HepG2 (cell line): ENCODE measurements around the gene CCDC148. TPM values are rescaled to one million over a fixed set of nuclear protein-coding genes. Genes with fewer than 3 reads are reported as not detected.

Experiments used
- ATAC-seq: fragments of 200-7000 bp; cut with Tn5 transposase; 3 replicates; pipeline ENCODE4 v1.9.1; 2020; ENCODE audit warnings: mild to moderate bottlenecking, moderate library complexity
- BruUV-seq: library from RNA; stranded (reverse); fragments of 400-500 nt; replicated peaks from 2 replicates; lab custom pipeline; 2021; lab: Mats Ljungman, UMichigan
- CTCF ChIA-PET: fragments of 300-600 bp; formaldehyde crosslinking; extraction: SDS; loops from one replicate; lab custom pipeline; 2021; ENCODE audit warnings: low total read pairs, inconsistent platforms, low intra/inter-chr PET ratio; lab: Yijun Ruan, JAX
- POLR2A ChIA-PET: fragments of 350-600 bp; sonication (Branson Sonifier 250); formaldehyde crosslinking; loops from one replicate; lab custom pipeline; 2020; ENCODE audit warnings: antibody characterized with exemption, inconsistent platforms; lab: Yijun Ruan, JAX
- DNase-seq: peaks from one replicate; pipeline ENCODE4 v3.0.0-alpha.2; 2015; ENCODE audit warnings: low spot score
- FAIRE-seq: peaks from 3 replicates; lab custom pipeline; 2011; peaks lifted over from hg19 to GRCh38; lab: Jason Lieb, UNC
- H2AFZ ChIP-seq: one replicate; pipeline ENCODE4 v1.6.1; 2011; ENCODE audit warnings: low read length, inconsistent platforms
- H3K27ac ChIP-seq: fragments of 300-600 bp; 3 replicates; pipeline ENCODE4 v1.8.0; 2011; ENCODE audit warnings: mixed run types, mild to moderate bottlenecking, mixed read lengths, low read length, inconsistent platforms; ENCODE audit not compliant: insufficient read depth; ENCODE audit errors: extremely low read length
- H3K27me3 ChIP-seq, 2 experiments: fragments of 200-600 bp in 1 of 2; 2 replicates in 1 of 2; 3 replicates in 1 of 2; pipeline versions ENCODE4 v1.6.0 to v1.8.0; 2011; ENCODE audit warnings: low read length in 2 of 2, mild to moderate bottlenecking in 2 of 2, moderate library complexity in 2 of 2, inconsistent platforms in 1 of 2; ENCODE audit not compliant: insufficient read depth in 2 of 2, control insufficient read depth in 1 of 2
- H3K36me3 ChIP-seq, 2 experiments: fragments of 200-600 bp in 1 of 2; replicated peaks in 1 of 2; 2 replicates in 1 of 2; 3 replicates in 1 of 2; pipeline versions ENCODE4 v1.5.1 to v1.8.0; 2011; ENCODE audit warnings: low read length in 2 of 2, inconsistent platforms in 1 of 2; ENCODE audit not compliant: insufficient read depth in 2 of 2, control insufficient read depth in 1 of 2
- H3K4me1 ChIP-seq: 2 replicates; pipeline ENCODE4 v1.5.1; 2012; ENCODE audit warnings: low read length, inconsistent platforms; ENCODE audit not compliant: insufficient read depth
- H3K4me2 ChIP-seq: 2 replicates; pipeline ENCODE4 v1.6.0; 2011; ENCODE audit warnings: low read depth, low read length, inconsistent platforms
- H3K4me3 ChIP-seq, 3 experiments: fragments of 200-600 bp in 1 of 3; sonication (generic), shearing (Covaris generic) in 1 of 3; replicated peaks in 1 of 3; 2 replicates each; pipeline ENCODE4 v1.5.1; 2011 to 2016; ENCODE audit warnings: low read length in 3 of 3, inconsistent platforms in 2 of 3, low read depth in 2 of 3, mild to moderate bottlenecking in 2 of 3, control low read depth in 1 of 3, mixed read lengths in 1 of 3; ENCODE audit not compliant: insufficient read depth in 1 of 3
- H3K79me2 ChIP-seq: one replicate; pipeline ENCODE4 v1.6.1; 2011; ENCODE audit warnings: low read length, inconsistent platforms; ENCODE audit not compliant: insufficient read depth
- H3K9ac ChIP-seq: 2 replicates; pipeline ENCODE4 v1.6.0; 2011; ENCODE audit warnings: mild to moderate bottlenecking, low read depth, low read length, inconsistent platforms; ENCODE audit not compliant: insufficient read depth
- H3K9me3 ChIP-seq: 2 replicates; pipeline ENCODE4 v1.5.1; 2012; ENCODE audit warnings: mild to moderate bottlenecking, low read length
- H4K20me1 ChIP-seq: 2 replicates; pipeline ENCODE4 v1.6.0; 2011; ENCODE audit warnings: inconsistent platforms, mild to moderate bottlenecking, low read length, moderate library complexity; ENCODE audit not compliant: insufficient read depth
- AGO2 ChIP-seq: fragments of 200-400 bp; formaldehyde crosslinking; optimal IDR thresholded peaks from 2 replicates; pipeline ENCODE3; 2017; ENCODE audit warnings: mild to moderate bottlenecking, low read depth, low read length, moderate library complexity
- ATF1 ChIP-seq: IDR thresholded peaks from 2 replicates; pipeline ENCODE4 v1.6.1; 2016; ENCODE audit warnings: mild to moderate bottlenecking, control low read depth
- DNMT1 ChIP-seq: sonication (generic); formaldehyde crosslinking; IDR thresholded peaks from 2 replicates; pipeline ENCODE4 v1.5.1; 2020; ENCODE audit warnings: mild to moderate bottlenecking, missing genetic modification reagents
- EZH2 ChIP-seq: conservative IDR thresholded peaks from 2 replicates; pipeline ENCODE4 v1.6.1; 2012; ENCODE audit warnings: mild to moderate bottlenecking, low read depth, low read length, moderate library complexity
- KLF9 ChIP-seq: IDR thresholded peaks from 2 replicates; pipeline ENCODE4 v1.6.1; 2016; ENCODE audit warnings: low read depth
- KMT2B ChIP-seq: IDR thresholded peaks from 2 replicates; pipeline ENCODE4 v1.6.1; 2016; ENCODE audit warnings: missing genetic modification reagents, missing compliant biosample characterization
- MIER3 ChIP-seq: IDR thresholded peaks from 2 replicates; pipeline ENCODE4 v1.6.1; 2016; ENCODE audit warnings: missing compliant biosample characterization, borderline replicate concordance
- NFRKB ChIP-seq: fragments of 450-650 bp; IDR thresholded peaks from 2 replicates; pipeline ENCODE4 v1.6.1; 2017
- POGZ ChIP-seq: sonication (generic); formaldehyde crosslinking; IDR thresholded peaks from 2 replicates; pipeline ENCODE4 v1.4.0; 2020; ENCODE audit warnings: mild to moderate bottlenecking, missing genetic modification reagents
- SKI ChIP-seq: fragments of 450-650 bp; IDR thresholded peaks from one replicate; pipeline ENCODE4 v1.6.1; 2018; ENCODE audit warnings: mild to moderate bottlenecking; ENCODE audit not compliant: partially characterized antibody
- SUZ12 ChIP-seq: fragments of 150-350 bp; IDR thresholded peaks from 2 replicates; pipeline ENCODE4 v1.6.1; 2014; ENCODE audit warnings: low read depth, low read length
- TBX2 ChIP-seq: sonication (generic); formaldehyde crosslinking; IDR thresholded peaks from 2 replicates; pipeline ENCODE4 v1.5.0; 2020; ENCODE audit warnings: missing genetic modification reagents, mild to moderate bottlenecking, borderline replicate concordance
- THYN1 ChIP-seq: sonication (generic); formaldehyde crosslinking; IDR thresholded peaks from 2 replicates; pipeline ENCODE4 v1.8.1; 2023; ENCODE audit warnings: low read depth, mild to moderate bottlenecking, moderate library complexity, missing genetic modification reagents, borderline replicate concordance
- ZFY ChIP-seq: sonication (generic); formaldehyde crosslinking; IDR thresholded peaks from 2 replicates; pipeline ENCODE4 v1.4.0; 2020; ENCODE audit warnings: missing genetic modification reagents
- ZNF296 ChIP-seq: sonication (generic); formaldehyde crosslinking; conservative IDR thresholded peaks from 2 replicates; pipeline ENCODE4 v1.5.0; 2020; ENCODE audit warnings: mild to moderate bottlenecking, missing genetic modification reagents
- ZNF329 ChIP-seq: sonication (generic); formaldehyde crosslinking; IDR thresholded peaks from 2 replicates; pipeline ENCODE4 v1.9.0; 2021; ENCODE audit warnings: low read depth, mild to moderate bottlenecking, missing genetic modification reagents
- ZNF619 ChIP-seq: sonication (generic); formaldehyde crosslinking; IDR thresholded peaks from 2 replicates; pipeline ENCODE4 v1.4.0; 2020; ENCODE audit warnings: mild to moderate bottlenecking, missing genetic modification reagents
- ZNF792 ChIP-seq: IDR thresholded peaks from 2 replicates; pipeline ENCODE4 v1.6.1; 2016
- ZNF816 ChIP-seq: sonication (generic); formaldehyde crosslinking; IDR thresholded peaks from 2 replicates; pipeline ENCODE4 v1.8.0; 2022; ENCODE audit warnings: missing genetic modification reagents, mild to moderate bottlenecking, borderline replicate concordance
- WGBS: methylation state at CpG from one replicate; pipeline ENCODE4 v1.1.6; 2017; ENCODE audit warnings: low lambda C conversion rate; 5-methylcytosine and 5-hydroxymethylcytosine counted together
- in situ Hi-C: cut with HindIII; loops from 2 replicates; pipeline ENCODE4 v1.10.0; 2017; ENCODE audit warnings: low pct_unique_long_range_greater_than_20kb; ENCODE audit not compliant: extremely low pct_ligation_motif_present
- intact Hi-C: fragments of 100-400 bp; cut with micrococcal nuclease; formaldehyde crosslinking; loops from one replicate; pipeline ENCODE4 v1.10.0; 2022; ENCODE audit not compliant: unreplicated experiment
- polyA plus RNA-seq, 8 experiments: library from polyadenylated mRNA; depleted of rRNA in 3 of 8; stranded (reverse) in 7 of 8; unstranded in 1 of 8; fragments of >200 nt; fragmentation: Illumina TruSeq in 4 of 8; extraction: Trizol in 4 of 8; gene quantifications; 2 replicates each; pipeline versions ENCODE4 v1.2.1 to v1.2.3, GENCODE V29; 2011 to 2016; ENCODE audit warnings: low read depth in 4 of 8, missing spikeins in 1 of 8, mixed read lengths in 1 of 8; ENCODE audit not compliant: insufficient read depth in 1 of 8
- total RNA-seq, 5 experiments: library from RNA; depleted of rRNA; stranded (reverse); fragments of >200 nt; fragmentation: Illumina TruSeq; extraction: Trizol; gene quantifications; 2 replicates each; pipeline ENCODE4 v1.2.3, GENCODE V29; 2016; ENCODE audit warnings: low read depth in 1 of 5
- TF ChIP-seq, protein P1 (sequence below): sonication (generic); formaldehyde crosslinking; IDR thresholded peaks from 2 replicates; pipeline ENCODE4 v1.8.0; 2022; ENCODE audit warnings: missing genetic modification reagents, mild to moderate bottlenecking, borderline replicate concordance
- TF ChIP-seq, protein P2 (sequence below): IDR thresholded peaks from 2 replicates; pipeline ENCODE4 v1.6.1; 2016; ENCODE audit warnings: mild to moderate bottlenecking

CCDC148 gene
- total and polyA plus RNA-seq, 2 of the 13 experiments (the other 11 are each of a cell fraction or from before 2014, with no cell fraction given) = 0.30 to 0.49 TPM

DNA sequence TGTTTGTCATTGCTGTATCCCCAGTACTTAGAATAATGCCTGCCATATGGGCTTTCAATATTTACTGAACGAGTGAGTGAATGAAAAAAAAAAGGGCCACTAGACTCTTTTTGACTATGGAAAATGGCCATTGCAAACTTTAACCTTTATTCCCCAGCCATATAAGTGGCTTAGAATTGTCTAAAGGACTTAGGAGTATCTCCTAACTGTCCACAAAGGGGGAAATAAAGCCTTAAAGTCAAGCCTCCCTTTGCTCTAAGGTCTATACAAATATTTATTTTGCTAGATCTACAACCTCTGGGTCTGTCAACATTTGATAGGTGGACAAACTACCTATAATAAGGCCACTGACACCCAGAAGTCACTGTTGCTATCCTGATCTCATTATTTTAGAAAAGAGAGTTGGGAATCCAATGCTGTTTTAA, 329.2 kb downstream of the CCDC148 start:
- Histone ChIP-seq H3K36me3 (no peaks in the 10 kb centered on the region), H3K4me2 (peak overlapping the region; percentile 60), H3K79me2 (no peaks in the 10 kb centered on the region), H3K27me3 (no peaks in the 10 kb centered on the region), H2AFZ (no peak overlapping the region), H3K9ac (no peak overlapping the region), H4K20me1 (no peaks in the 10 kb centered on the region), H3K4me3 (peak overlapping the region in 2 of 3 experiments; percentile 9 to 36; a peak in 2 of 6 replicates), H3K9me3 (no peaks in the 10 kb centered on the region), H3K27ac (peak overlapping the region; percentile 98), H3K4me1 (peaks cover 90% of the 10 kb centered on the region)
- ATAC-seq (peak; percentile 33), DNase-seq (peak; percentile 73), FAIRE-seq (no peak)
- 0% methylated on average over 1 of the region's 1 CpG for WGBS
- ChIA-PET POLR2A (interaction anchor here (1.6 kb wide), 1 partner anchor 14 kb away, joined by 5 read pairs; no protein-coding TSS in a partner anchor), CTCF (no interaction called here)
- in situ Hi-C loops (no loop called here), intact Hi-C loops (loop anchor here (2.0 kb wide), 1 partner anchor 49 kb away; no protein-coding TSS in a partner anchor)
- BruUV-seq = no TSS peak
- no peak for TF ChIP-seq KMT2B (CRISPR knock-in tag)
- no peak for TF ChIP-seq ZNF619 (CRISPR knock-in tag)
- TF ChIP-seq SUZ12 = no peak
- peak; percentile 82 for TF ChIP-seq TBX2 (CRISPR knock-in tag)
- TF ChIP-seq ZNF792 (CRISPR knock-in tag) = no peak
- no peak for TF ChIP-seq ZNF329 (CRISPR knock-in tag)
- no peak for TF ChIP-seq DNMT1 (CRISPR knock-in tag)
- TF ChIP-seq KLF9 (CRISPR knock-in tag) = no peak
- no peak for TF ChIP-seq THYN1 (CRISPR knock-in tag)
- peak; percentile 66; the same call in 1 of the 2 replicates for TF ChIP-seq MIER3
- no peak for TF ChIP-seq AGO2
- TF ChIP-seq EZH2 = no peak
- TF ChIP-seq ZNF296 (CRISPR knock-in tag) = no peak
- TF ChIP-seq ZFY (CRISPR knock-in tag) = no peak
- TF ChIP-seq ZNF816 (CRISPR knock-in tag) = 0 out of 2 replicates have a peak, but pooled peaks have one; percentile 72
- no peak for TF ChIP-seq NFRKB
- peak; percentile 82 for TF ChIP-seq POGZ (CRISPR knock-in tag)
- TF ChIP-seq, protein P1, sequence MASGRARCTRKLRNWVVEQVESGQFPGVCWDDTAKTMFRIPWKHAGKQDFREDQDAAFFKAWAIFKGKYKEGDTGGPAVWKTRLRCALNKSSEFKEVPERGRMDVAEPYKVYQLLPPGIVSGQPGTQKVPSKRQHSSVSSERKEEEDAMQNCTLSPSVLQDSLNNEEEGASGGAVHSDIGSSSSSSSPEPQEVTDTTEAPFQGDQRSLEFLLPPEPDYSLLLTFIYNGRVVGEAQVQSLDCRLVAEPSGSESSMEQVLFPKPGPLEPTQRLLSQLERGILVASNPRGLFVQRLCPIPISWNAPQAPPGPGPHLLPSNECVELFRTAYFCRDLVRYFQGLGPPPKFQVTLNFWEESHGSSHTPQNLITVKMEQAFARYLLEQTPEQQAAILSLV = no peak
- TF ChIP-seq, protein P2, sequence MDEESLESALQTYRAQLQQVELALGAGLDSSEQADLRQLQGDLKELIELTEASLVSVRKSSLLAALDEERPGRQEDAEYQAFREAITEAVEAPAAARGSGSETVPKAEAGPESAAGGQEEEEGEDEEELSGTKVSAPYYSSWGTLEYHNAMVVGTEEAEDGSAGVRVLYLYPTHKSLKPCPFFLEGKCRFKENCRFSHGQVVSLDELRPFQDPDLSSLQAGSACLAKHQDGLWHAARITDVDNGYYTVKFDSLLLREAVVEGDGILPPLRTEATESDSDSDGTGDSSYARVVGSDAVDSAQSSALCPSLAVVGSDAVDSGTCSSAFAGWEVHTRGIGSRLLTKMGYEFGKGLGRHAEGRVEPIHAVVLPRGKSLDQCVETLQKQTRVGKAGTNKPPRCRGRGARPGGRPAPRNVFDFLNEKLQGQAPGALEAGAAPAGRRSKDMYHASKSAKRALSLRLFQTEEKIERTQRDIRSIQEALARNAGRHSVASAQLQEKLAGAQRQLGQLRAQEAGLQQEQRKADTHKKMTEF (CRISPR knock-in tag) = peak; percentile 47
- 0 out of 2 replicates have a peak, but pooled peaks have one; percentile 50 for TF ChIP-seq ATF1
- no peak for TF ChIP-seq SKI
